Esophagus muscularis mucosa (tissue), 3 donors: ENCODE results near the gene ASXL2.

Source experiments
- EP300 ChIP-seq: sonication (generic); formaldehyde crosslinking; IDR thresholded peaks from one replicate; pipeline ENCODE4 v1.6.1; 2017; ENCODE audit warnings: antibody characterized with exemption
- TF ChIP-seq, protein P1 (sequence below), 3 experiments: fragments of 200-600 bp in 2 of 3; fragments of 450-650 bp in 1 of 3; sonication (generic) in 2 of 3; IDR thresholded peaks; one replicate each; pipeline ENCODE4 v1.5.1; 2017 to 2019; ENCODE audit warnings: antibody characterized with exemption in 3 of 3, mild to moderate bottlenecking in 2 of 3, moderate library complexity in 1 of 3

DNA sequence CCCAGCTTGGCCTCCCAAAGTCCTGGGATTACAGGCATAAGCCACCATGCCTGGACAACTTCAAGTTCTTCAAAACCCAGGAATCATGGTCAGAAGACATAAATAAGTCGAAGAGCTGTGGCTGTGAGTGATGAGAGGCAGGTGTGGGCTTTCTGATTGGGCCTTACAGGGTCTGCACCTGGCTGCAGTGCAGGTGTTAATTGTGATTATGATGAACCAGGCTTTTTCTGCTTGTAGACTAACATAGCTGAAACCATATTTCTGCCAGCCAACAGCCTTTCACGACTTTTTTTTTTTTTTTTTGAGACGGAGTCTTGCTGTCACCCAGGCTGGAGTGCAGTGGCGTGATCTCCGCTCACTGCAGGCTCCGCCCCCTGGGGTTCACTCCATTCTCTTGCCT, 190.1 kb downstream of the ASXL2 start:
- TF ChIP-seq, protein P1, sequence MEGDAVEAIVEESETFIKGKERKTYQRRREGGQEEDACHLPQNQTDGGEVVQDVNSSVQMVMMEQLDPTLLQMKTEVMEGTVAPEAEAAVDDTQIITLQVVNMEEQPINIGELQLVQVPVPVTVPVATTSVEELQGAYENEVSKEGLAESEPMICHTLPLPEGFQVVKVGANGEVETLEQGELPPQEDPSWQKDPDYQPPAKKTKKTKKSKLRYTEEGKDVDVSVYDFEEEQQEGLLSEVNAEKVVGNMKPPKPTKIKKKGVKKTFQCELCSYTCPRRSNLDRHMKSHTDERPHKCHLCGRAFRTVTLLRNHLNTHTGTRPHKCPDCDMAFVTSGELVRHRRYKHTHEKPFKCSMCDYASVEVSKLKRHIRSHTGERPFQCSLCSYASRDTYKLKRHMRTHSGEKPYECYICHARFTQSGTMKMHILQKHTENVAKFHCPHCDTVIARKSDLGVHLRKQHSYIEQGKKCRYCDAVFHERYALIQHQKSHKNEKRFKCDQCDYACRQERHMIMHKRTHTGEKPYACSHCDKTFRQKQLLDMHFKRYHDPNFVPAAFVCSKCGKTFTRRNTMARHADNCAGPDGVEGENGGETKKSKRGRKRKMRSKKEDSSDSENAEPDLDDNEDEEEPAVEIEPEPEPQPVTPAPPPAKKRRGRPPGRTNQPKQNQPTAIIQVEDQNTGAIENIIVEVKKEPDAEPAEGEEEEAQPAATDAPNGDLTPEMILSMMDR (IDR thresholded peaks at IDR 0.05): no peak
- TF ChIP-seq EP300: no peak
